ENCODE results near the gene RAB43.

DNA sequence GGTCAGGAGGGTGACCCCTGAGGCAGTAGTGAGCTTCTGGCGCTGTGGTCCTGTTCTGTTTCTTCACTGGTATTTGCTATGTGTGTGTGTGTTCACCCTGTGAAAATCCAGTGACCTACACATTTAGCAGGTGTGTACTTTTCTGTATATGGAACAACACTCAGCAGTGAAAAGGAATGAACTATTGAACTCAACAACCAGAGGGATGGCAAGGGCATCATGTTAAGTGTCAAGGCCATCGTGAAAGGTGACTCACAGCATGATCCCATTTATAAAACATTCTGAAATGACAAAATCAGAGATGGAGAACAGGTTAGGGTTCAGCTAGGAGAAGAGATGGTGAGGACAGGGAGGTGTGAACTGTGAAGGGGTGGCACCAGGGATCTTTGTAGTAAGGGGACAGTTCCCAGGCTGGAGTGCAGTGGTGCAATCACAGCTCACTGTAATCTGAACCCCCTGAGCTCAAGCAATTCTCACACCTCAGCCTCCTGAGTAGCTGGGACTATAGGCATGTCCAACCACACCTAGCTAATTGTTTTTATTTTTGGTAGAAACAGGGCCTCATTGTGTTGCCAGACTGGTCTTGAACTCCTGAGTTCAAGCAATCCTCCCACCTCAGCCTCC lies 10.0 kb upstream of the RAB43 start:
- TF ChIP-seq, protein P1, sequence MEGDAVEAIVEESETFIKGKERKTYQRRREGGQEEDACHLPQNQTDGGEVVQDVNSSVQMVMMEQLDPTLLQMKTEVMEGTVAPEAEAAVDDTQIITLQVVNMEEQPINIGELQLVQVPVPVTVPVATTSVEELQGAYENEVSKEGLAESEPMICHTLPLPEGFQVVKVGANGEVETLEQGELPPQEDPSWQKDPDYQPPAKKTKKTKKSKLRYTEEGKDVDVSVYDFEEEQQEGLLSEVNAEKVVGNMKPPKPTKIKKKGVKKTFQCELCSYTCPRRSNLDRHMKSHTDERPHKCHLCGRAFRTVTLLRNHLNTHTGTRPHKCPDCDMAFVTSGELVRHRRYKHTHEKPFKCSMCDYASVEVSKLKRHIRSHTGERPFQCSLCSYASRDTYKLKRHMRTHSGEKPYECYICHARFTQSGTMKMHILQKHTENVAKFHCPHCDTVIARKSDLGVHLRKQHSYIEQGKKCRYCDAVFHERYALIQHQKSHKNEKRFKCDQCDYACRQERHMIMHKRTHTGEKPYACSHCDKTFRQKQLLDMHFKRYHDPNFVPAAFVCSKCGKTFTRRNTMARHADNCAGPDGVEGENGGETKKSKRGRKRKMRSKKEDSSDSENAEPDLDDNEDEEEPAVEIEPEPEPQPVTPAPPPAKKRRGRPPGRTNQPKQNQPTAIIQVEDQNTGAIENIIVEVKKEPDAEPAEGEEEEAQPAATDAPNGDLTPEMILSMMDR (conservative IDR thresholded peaks at IDR 0.05; ENCODE audit: low read depth, low read length), result no peak
- no peak for TF ChIP-seq EZH2 (IDR thresholded peaks at IDR 0.05; ENCODE audit: borderline replicate concordance, low read depth, low read length, poor library complexity, severe bottlenecking)
